HG03571 (cell line): ENCODE data around the gene ASPRV1.
A peak's percentile ranks its signal among the peaks of the same experiment; 100 is the strongest.

ENCODE experiments used
- ATAC-seq: cut with Tn5 transposase; IDR thresholded peaks from one replicate; pipeline ENCODE4 v1.9.1; 2021; ENCODE audit not compliant: unreplicated experiment

Gene ASPRV1

DNA sequence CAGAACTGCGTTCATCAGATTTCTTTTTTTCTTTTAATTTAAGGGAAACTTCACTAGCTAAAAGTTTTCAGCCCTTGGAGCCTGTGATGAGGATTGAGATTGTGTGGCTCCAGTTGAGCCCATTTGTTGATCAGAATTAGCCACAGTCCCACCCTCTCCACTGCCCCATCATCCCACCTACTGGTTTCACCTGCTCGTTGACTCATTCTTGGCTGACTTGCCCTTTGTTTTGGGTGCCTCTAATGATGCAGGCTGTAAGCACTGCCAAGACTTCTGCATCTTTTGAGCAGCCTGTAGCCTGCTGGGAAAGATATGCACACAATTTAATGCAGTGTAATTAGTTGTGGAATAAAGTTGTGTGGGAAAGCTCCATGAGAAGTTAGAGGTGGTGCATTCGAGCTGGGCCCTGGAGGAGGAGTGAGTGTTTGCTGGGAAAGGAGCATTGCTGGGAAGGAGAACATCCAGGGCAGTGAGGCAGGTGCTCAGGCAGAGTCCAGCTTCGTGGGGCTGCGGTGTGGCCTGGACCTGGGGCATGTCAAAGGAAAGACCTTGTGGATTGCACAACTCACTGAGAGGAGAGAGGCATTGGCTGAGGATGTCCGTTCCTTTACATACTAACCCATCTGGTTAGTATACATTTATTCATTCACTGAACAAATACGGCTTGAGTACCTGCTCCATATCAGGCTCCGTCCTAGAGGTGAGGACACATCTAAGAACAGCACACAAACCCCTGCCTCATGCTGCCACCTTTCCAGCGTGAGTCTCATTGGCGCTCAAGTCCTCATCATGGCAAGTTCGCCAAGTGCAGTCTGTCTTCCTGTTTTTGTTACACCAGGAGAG is 18.2 kb downstream of the ASPRV1 start:
- no peak for ATAC-seq

- ATAC-seq: no peak
These were observed 20.7 kb downstream of the ASPRV1 start for GRCh38 chr2:69940691-69941090.

DNA sequence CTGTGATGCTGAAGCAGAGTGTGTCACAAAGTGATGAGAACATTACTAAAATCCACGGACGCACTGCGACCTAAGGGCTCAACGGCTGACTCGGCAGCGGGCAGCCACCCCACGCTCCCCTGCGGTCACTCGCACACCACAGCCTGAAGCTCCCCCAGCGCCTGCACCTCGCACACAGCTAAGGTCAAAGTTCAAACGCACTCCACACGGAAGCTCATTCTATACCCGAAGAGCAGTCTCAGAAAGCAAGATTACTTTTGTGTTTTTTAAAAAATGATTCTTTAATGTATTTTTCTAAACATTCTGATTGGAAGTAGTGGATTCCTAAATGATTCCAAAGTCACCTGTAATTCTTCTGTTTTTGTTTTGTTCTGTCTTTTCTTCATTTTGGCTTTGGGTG is 21.7 kb downstream of the ASPRV1 start:
- ATAC-seq: no peak

DNA sequence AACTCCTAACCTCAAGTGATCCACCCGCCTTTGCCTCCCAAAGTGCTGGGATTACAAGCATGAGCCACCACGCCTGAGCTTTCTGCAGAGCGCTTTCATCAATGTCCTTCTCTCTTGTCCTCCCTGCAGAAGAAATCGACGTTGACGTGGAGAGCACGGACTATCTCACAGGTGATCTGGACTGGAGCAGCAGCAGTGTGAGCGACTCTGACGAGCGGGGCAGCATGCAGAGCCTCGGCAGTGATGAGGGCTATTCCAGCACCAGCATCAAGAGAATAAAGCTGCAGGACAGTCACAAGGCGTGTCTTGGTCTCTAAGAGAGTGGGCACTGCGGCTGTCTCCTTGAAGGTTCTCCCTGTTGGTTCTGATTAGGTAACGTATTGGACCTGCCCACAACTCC is 23.5 kb downstream of the ASPRV1 start:
- no peak for ATAC-seq

DNA sequence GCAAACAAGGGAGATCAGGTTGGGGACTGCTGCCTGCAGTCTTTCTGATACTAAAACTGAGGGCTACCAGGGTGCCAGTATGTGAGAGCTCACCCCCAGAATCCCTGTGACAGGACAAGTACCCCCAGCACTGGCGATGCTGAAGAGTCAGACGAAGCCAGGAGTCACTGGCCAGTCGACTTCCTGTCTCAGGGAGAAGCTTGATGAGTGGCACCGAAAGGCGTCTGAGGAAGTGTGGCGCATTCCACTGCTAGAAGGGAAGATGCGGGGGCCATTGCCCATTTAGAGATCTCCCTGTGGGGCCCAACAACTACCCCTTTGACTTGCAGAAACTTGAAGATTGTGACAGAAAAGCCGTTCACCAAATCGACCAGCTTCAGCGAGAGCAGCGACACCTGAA is 24.5 kb downstream of the ASPRV1 start:
- no peak for ATAC-seq

- no peak for ATAC-seq
These were observed 26.4 kb downstream of the ASPRV1 start for GRCh38 chr2:69935011-69935410.

GRCh38 chr2:69934614-69934908 is 26.9 kb downstream of the ASPRV1 start:
- no peak for ATAC-seq

DNA sequence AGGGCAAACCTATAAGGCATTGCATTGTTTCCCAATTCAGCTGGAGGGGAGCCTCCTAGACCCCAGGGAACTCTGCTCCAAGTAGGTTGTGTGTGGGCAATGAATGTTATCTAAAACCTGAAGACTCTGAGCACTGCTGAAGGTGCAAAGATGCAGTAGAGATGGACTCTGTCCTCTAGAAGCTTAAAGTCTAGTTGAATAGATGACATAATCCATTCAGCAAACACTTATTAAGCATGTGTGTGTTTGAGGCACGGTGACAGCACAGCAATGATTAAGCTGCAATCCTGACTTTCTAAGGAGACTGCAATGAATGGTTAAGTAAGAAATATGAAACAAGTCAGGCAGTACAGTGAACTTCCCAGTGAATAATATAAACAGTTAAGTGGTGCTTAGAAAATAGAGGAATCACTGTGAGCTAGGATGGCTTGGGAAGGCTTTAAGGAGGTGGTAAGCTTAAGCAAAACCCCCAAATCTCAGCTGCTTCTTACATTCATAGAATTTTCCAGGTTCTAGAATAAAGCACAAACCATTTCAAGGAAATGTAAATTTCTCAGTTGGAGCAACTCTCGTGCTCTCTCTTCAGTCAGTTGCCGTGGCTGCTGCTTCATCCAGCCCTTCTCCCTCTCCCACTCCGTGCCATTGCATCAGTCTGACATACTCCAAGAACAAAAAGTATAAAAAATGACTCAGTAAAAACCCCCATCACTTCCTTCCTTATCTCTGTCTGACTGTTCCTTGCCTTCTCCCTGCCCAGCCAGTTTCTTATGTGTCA is 27.4 kb downstream of the ASPRV1 start:
- ATAC-seq: no peak

- no peak for ATAC-seq
These were observed 28.1 kb downstream of the ASPRV1 start for GRCh38 chr2:69933254-69933828.

DNA sequence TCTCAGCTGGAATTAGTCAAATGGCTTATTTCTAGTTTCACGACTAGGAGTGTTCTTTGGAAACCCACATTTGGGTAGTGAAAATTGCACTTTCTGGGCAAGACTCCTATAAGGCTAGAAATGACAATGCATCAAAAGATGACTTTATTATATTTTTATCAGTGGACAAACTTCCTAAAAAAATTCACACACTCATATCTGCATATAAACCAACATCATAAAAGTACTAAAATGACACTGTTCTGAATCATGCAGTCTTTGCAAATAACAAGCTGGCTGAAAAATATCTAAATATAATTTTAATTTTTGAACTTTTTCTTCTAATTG is 28.9 kb downstream of the ASPRV1 start:
- no peak for ATAC-seq

GRCh38 chr2:69931832-69932595 is 29.4 kb downstream of the ASPRV1 start:
- ATAC-seq: no peak

DNA sequence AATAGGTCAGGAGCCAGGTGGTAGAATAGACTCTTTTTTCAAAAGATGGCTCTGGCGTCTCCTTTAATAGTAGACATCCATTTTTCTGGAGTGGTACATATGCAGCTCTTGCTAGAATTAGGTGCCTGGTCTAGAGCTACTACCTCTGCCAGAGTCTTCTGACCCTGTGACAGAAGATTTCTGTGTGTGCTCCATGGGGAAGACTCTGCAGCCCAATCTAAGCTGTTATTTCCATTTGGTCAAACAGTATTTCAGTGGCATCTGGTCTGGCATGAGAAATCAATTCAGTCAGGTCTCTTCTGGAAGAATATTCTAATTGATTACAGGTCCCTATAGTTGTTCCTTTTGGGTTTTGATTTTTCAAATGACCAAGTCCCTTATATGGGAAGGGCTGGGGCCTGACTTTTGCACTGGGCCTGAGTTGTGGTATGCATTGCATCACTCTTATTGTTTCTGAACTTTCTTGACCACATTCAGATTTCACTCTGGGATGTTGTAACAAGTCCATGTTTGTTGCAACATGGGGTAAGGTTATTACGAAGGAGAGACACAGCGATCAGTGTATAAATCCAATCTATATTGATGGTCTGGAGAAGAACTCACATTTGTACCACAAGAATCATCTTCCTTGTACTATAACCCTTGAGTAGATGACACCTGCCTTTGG is 34.4 kb downstream of the ASPRV1 start:
- no peak for ATAC-seq

GRCh38 chr2:69923116-69923515 is 38.3 kb downstream of the ASPRV1 start:
- no peak for ATAC-seq

- no peak for ATAC-seq
These were observed 43.0 kb downstream of the ASPRV1 start for GRCh38 chr2:69918401-69918800.

GRCh38 chr2:69917852-69918251 is 43.6 kb downstream of the ASPRV1 start:
- ATAC-seq: no peak

GRCh38 chr2:69916106-69916505 is 45.3 kb downstream of the ASPRV1 start:
- ATAC-seq: no peak

DNA sequence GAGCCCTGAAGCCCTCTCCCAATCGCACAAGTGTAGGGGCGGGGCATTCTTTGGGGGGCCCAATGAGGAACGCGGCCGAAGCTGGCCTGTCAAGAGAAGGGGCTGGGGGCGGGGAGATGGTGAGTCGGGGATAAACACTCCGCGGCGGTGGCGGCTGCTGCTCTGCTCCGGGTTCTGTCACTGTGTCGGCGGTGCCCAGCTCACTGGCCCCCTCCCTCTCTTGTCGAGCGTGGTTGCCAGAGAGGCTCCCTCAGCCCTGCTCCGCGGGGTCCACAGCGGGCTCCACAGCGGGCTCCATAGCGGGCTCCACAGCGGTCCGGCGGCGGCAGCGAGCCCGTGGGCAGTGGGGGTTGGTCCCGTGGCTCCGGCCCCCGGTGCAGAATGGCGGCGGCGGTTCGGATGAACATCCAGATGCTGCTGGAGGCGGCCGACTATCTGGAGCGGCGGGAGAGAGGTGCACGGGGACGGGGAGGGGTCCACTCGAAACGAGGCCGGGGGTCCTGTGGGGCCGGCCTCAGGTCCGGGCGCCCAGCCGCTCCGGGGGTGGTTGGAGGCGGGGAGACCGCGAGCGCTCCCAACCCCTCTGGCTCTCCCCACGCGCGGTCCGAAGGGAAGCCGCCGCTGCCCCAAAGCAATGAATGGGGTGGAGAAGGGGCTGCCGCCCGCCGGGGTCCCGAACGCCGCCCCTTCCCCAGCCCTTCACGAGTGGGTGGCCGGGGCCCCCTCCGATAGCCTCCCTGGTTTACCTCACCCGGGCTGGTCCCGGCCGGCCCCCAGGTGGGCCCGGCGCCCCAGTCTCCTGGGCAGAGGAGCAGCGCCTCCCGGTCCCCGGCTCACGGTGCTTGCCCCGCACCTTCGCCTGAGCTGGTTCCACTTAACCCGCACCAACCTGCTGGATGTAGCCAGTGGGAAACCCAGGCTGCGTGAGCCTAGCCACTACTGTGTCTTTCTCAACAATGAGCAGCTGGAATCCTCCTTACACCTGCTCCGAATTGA is 46.2 kb downstream of the ASPRV1 start, which contains the start of gene MXD1:
TSS of gene MXD1 (plus strand) at position 160 of the 996 bp plus-strand sequence. CDS start at position 382, 222 bp downstream.
- no peak for ATAC-seq

DNA sequence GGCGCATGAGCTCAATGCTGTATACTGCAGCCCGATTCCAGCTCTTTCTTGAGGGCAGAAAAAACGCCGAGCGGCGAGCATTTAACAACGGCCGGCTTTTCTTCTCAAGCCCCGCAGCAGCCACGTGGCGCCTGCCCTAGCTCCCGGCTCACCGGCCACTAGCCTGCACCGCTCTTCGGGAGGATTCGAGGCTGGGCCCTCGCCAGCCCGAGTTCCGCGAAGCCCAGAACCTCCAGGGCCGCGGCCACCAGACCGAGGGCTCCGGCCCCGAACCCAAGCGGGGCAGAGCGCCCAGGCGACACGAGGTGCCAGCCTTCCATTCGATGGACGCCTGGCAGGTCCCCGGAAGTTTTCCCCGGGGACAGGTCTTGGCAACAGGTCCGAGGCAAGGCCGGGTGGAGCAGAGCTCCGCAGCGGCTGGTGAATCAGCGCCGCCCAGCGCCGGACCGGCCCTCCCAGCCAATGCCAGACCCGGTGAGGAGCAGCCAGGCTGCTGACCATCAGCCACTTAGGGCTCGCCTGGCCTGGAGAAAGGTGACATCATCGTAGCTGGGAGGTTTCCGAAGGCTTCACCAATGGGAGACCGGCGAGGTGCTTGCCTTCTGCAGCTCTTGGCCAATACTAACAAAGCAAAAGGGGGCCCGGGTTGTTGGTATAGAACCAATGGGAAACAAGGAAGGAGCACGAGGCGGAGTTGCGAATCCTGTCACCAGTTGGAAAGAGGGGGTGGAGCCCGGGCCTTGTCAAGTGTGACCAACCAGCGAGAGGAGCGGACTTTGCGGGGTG is 47.1 kb downstream of the ASPRV1 start:
- peak; percentile 84 for ATAC-seq
